ENCODE results near the gene ARHGDIA.

- TF ChIP-seq CTCF (IDR thresholded peaks at IDR 0.05; ENCODE audit: insufficient read depth, low read length) (no peak), POLR2AphosphoS5 (IDR thresholded peaks at IDR 0.05; ENCODE audit: low read depth) (no peak)
These were observed 49.4 kb downstream of the ARHGDIA start for GRCh38 chr17:81821603-81822311.

All from HL-60 (cell line).